ENCODE measurements around the gene ORAI3. TPM values are rescaled to one million over a fixed set of nuclear protein-coding genes. Genes with fewer than 3 reads are reported as not detected.
"Not testable (repeated sequence)": the region's sequence is repeated elsewhere in the genome, so short reads cannot be mapped to it uniquely, and the experiment has no call there.

ORAI3 gene
- polyA plus RNA-seq, 3 donors = 18.0 to 19.6 (median 19.2) TPM

DNA sequence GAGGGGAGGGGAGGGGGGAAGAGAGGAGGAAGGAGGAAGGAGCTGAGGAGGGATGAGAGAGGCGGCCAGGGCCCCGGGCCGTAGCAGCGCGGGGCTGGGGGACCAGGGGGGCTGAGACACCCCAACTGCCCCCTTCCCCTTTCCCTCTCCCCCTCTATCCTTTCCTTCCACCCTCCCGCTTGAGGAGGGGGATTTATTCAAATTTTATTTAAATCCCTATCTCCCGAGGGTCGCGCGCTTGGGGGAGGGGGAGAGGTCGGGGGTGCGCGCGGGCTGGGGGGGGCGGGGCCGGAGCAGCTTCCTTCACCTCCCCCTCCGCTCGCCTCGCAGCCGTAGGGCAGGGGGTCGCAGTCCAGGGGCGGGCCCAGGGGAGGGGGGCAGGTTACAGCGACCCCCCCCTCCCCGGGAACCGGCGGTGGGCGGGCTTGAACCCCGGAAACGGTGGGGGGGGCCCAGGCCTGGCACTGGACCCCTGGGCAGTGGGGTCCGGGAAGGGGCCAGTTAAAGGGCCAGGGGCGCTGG, 25.3 kb upstream of the ORAI3 start, which contains the start of gene FBXL19:
Gene FBXL19 (plus strand): TSS at position 19 of the 522 bp plus-strand sequence. CDS start 2,183 bp downstream, outside the sequence.
- DNase-seq (ENCODE audit: low read depth in 3 of 3, low spot score in 2 of 3) = no peak

DNA sequence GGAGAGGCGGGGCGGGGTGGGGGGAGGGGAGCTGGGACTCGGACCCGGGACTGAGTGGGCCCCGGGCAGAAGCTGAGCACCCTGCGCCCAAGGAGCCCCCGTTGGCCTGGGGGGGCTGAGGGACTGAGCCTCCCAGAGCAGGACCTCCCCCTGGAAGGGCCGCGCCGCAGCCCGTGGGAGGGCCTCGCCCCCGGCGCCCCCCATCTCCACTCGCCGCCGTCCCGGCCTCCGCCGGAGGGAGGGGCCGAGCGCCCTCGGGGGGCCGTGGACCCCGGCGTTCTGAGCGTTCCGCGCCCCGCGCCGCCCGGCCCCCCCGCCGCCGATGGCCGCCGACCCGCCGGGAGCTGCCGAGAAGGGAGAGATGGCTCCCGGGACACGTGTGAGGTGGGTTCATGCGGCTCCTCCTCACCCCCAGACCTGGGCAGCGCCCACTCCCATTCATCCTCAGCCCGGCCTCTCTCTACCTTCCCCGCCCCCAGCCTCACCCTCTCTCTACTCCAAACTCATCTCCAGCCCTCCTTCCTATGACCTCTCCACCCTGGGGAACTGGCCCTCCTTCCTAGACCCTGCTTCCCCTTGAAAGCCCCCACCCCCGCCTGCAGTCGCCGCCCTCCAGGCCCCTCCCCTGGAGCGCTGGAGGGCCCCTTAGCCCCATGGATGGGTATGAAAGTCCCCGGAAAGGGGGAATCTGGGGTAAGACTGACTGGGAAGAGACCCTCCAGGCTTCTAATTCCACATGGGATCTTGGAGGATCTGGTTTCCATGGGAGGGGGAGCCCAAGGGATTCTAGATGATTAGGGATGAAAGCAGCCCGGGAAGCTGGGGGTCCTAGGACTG, 24.6 kb upstream of the ORAI3 start:
- no peak for DNase-seq (ENCODE audit: low read depth in 3 of 3, low spot score in 2 of 3)

DNA sequence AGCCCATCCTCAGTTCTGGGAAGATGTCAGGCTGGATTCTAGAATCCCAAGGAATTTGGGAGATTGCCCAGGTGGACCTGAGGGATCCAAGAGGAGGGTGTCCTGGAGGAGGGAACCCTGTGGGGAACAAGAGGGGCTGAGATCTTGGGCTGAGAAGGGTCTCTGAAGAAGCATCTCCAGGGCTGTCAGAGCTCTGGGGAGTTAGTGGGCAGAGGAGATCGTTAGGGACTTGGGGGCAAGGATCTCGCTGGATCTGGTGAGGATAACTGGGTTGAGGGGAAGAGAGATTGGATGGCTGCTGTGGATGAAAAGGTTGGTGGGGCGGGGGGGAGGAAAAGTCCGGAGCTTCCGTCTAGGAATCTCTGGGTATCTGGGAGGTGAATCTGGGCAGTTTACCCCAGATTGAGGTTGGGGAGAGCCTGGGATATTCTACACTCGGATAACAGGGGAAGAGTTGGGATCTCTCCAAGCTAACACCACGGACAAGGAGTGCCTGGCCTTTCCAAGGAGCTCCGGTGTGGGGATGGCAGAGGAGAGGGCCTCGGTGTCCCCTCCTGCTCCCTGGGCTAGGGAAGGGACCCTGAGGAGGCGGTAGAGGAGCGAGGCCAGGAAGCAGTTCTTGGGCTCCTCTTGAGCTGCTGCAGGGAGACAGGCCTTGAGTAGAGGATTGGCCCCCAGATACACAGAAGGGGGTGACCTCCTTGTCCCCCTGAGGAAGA, 23.8 kb upstream of the ORAI3 start:
- no peak for DNase-seq (ENCODE audit: low read depth in 3 of 3, low spot score in 2 of 3)

DNA sequence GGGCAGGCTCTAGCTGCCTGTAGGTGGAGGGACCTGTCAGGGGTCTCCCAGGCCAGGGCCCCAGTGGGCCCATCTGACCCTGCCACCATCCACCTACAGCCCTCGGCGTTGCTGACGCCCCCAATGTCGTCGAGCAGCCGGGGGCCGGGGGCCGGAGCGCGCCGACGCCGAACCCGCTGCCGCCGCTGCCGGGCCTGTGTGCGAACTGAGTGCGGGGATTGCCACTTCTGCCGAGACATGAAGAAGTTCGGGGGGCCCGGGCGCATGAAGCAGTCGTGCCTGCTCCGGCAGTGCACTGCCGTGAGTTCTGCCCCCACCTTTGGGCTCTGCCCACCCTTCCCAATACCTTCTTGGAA, 23.3 kb upstream of the ORAI3 start:
- DNase-seq (ENCODE audit: low read depth in 3 of 3, low spot score in 2 of 3) = no peak

DNA sequence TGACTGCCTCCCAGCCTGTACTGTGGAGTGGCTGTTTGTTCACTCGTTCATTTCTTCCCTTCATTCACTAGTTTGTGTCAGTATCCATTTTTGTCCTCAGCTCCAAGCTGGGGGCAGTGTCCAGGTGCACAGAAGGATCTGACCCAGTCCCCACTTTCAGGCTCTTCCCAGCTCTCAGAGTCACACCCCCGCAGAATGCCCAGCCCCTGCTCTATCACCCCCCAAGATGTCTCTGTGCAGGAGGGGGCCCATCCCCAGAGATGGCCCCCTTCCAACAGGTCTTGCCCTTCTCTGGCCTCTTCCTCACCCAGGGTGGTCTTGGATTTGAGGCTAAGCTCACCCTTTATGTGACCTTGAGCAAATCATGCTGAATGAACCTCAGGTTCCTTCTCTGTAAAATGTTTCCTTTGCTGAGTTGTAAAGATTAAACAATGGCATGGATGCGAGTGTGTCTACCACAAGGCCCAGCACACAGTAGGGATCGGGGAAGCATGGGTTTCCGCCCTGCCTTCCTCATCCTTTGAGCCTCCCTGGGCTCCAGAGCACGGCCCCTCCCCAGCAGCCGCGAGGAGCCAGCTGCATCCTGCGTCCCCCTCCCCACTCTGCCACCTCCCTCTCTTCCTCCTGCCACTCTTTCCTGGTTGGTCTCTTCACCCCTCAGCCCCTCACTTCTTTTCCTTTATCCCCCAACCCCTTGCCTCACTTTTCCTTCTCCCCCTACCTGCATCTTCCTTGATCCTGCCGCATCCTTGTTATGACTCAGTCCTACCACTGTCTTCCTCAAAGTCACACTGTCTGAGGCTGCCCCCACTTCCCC, 22.7 kb upstream of the ORAI3 start:
- no peak for DNase-seq (ENCODE audit: low read depth in 3 of 3, low spot score in 2 of 3)

DNA sequence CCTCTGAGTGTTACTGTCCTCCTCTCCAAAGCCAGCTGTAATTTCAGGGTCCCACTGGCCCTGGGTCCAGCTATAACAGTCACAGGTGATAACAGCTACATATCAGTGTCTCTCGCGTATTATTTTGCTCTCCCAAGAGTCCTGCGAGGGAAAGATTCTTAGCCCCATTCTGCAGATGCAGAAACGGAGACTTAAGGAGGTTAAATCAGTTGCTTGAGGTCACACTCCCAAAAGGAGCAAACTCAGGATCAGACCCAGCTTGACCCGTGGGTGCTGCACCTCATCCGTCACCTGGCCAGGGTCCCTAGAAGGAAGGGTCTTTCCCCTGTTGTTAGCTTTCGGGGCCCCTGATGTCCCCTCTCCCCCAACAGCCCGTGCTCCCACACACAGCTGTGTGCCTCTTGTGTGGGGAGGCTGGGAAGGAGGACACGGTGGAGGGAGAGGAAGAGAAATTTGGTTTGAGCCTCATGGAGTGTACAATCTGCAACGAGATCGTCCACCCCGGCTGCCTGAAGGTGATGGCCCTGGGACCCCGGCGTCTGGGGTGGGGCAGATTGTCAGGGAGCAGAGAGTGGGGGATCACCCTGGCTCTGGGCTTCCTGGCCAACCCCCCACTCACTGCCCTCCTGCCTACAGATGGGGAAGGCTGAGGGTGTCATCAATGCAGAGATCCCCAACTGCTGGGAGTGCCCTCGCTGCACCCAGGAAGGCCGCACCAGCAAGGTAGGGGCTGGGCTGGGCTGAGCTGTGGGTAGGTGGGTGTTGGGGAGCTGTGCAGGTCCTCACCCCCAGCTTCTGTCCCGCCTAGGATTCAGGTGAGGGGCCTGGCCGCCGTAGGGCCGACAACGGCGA, 21.7 kb upstream of the ORAI3 start:
- DNase-seq (ENCODE audit: low read depth in 3 of 3, low spot score in 2 of 3) = no peak

DNA sequence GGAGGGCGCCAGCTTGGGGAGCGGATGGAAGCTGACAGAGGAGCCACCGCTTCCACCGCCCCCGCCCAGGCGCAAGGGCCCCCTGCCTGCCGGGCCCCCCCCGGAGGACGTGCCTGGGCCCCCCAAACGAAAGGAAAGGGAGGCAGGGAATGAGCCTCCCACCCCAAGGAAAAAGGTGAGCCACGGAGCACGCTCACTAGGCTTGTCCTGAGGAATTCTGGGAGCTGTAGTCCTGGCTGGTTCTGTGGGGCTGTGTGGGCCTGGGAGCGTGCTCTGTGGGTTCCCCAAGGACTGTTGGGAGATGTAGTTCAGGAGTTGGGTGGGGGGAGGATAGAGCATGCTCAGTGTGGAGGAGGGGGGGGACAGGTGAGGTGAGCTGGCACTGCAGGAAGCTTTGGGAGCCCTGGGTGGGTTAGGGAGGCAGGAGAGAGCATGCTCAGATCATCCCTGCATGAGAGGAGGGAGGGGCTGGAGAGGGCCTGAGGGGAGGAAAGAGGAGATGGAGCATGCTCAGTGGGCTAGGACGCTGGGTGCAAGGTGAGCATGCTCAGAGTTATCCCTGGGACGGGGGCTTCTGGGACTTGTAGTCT, 21.0 kb upstream of the ORAI3 start:
- DNase-seq (ENCODE audit: low read depth in 3 of 3, low spot score in 2 of 3) = peak in 2 of 3 donors; percentile 65 to 73

DNA sequence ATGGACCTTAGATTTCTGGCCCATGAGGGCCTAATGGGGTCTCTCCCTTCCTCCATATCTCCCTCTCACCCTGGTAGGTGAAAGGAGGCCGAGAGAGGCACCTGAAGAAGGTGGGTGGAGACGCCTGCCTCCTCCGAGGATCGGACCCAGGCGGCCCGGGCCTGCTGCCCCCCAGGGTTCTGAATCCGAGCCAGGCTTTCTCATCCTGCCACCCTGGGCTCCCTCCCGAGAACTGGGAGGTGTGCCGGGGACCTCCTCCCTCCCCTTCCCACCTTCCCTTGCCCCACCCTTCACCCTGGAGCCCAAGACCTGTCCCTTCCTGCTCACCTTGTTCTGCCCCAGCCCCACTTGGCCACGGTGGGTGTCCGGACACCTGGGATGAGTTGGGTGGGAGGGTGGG, 20.5 kb upstream of the ORAI3 start:
- no peak for DNase-seq (ENCODE audit: low read depth in 3 of 3, low spot score in 2 of 3)

DNA sequence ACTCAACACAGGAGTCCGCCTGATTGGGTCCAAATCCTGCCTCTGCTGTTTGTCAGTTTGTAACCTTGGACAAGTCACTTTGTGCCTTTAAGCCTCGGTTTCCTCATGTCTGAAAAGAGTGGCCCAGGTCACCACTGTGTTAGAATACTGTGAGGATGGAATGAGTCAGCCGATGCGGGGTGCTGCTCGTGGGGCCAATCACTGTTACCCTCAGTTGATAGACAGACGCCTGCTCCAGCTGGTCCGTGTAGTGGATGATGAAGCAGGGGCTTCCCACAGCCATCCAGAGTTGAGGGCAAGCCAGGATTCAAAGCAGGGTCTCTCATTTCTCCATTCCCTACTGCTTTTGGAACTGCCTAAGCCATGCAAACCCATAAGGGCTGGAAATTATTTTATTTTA, 19.7 kb upstream of the ORAI3 start:
- no peak for DNase-seq (ENCODE audit: low read depth in 3 of 3, low spot score in 2 of 3)

DNA sequence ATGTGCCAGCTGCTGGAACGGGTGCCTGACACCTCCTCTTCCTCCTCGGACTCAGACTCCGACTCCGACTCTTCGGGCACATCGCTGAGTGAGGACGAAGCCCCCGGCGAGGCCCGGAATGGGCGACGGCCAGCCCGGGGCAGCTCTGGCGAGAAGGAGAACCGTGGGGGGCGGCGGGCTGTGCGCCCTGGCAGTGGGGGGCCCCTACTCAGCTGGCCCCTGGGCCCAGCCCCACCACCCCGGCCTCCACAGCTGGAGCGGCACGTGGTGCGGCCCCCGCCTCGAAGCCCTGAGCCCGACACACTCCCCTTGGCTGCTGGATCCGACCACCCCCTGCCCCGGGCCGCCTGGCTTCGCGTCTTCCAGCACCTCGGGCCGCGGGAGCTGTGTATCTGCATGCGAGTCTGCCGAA, 18.7 kb upstream of the ORAI3 start:
- DNase-seq (ENCODE audit: low read depth in 3 of 3, low spot score in 2 of 3) = no peak

DNA sequence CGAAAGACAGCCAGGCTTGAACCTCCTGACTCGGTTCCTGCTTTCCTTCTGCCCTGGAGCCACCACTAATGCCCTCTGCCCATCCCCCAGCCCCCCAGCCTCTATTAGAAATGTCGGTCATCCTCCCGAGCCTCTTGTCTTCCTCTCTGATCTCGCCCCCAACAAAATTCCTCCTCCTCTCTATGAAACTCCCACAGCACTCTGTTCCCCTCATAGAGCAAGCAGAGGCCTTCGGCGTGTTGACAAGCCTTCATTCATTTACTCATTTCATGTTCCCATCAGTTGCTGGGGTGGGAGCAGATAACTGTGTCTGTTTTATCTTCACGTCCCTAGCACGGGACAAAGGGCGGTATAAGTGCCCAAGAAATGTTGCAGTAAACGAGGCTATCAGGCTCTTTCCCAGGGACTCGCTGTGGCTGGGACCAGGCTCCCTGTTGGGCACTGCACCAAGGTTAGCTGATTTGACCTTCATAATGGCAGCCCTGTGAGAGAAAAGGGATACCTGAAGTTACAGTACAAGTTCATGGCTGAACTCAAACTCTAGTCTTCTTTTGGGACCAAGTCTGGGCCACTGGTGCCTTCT, 17.7 kb upstream of the ORAI3 start:
- no peak for DNase-seq (ENCODE audit: low read depth in 3 of 3, low spot score in 2 of 3)

DNA sequence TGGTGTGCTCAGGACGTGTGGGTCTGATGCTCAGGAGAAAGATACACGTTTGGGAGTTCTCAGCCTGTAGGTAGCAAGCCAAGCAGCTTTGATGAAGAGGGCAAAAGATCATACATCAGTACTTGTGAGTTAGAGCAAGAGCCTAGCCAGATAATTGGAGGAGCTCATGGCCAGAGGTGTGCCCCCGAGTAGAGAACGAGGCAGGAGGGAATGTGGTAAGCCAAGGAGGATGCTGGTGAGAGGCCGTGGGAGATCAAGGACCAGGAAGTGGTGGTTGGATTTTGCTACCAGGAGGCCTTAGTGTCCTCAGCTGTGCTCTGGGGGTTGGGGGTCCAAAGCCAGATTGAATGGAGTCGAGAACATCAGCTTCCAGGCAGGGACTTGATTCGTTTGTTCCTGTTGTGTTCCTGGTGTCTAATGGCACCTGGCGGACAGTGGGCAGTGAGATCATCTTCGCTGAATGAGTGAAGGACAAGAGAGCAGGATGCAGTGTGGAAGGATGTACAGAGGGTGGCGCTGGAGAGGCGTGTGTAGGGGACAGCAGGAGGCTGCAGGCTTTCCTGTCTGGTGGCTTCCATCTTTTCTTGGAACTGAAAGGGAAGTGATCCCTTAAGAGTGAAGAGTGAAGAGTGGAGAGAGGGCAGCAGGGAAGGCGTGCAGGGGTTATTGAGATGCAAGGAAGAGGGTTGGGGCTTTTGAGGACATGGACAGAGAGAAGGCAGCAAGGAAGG, 13.9 kb upstream of the ORAI3 start:
- DNase-seq (ENCODE audit: low read depth in 3 of 3, low spot score in 2 of 3) = no peak

DNA sequence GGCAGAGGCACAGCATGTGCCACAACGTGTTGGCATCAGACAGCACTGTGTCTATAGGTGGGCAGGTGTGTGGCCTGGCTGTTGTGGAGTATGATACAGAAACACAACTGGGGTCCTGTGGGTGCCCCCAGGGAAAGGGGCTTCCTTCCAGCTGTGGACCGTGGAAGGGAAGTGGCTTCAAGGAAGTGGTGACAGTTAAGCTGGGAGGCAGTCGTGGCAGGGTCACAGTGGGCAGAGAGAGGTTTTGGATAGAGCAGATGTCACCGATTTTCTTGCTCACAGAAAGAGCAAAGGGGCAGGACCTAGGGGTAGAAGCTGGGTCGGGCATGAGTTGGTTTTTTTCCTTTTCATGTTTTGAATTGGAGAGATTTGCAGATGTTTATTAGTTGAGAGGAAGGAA, 11.2 kb upstream of the ORAI3 start:
- DNase-seq (ENCODE audit: low read depth in 3 of 3, low spot score in 2 of 3) = no peak

DNA sequence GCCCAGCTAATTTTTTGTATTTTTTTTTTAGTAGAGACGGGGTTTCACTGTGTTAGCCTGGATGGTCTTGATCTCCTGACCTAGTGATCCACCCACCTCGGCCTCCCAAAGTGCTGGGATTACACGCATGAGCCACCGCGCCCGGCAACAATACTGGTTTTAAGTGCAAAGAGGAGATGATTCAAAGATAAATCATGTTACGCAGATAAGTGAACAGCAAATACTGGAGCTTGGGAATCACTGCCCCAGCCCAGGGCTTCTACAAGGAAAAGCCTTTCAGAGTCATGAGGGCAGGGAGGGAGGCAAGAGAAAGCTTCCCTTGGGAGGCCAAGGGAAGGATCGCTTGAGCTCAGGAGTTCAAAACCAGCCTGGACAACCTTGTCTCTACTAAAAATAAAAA, 9.3 kb upstream of the ORAI3 start:
- DNase-seq (ENCODE audit: low read depth in 3 of 3, low spot score in 2 of 3) = not testable (repeated sequence)

DNA sequence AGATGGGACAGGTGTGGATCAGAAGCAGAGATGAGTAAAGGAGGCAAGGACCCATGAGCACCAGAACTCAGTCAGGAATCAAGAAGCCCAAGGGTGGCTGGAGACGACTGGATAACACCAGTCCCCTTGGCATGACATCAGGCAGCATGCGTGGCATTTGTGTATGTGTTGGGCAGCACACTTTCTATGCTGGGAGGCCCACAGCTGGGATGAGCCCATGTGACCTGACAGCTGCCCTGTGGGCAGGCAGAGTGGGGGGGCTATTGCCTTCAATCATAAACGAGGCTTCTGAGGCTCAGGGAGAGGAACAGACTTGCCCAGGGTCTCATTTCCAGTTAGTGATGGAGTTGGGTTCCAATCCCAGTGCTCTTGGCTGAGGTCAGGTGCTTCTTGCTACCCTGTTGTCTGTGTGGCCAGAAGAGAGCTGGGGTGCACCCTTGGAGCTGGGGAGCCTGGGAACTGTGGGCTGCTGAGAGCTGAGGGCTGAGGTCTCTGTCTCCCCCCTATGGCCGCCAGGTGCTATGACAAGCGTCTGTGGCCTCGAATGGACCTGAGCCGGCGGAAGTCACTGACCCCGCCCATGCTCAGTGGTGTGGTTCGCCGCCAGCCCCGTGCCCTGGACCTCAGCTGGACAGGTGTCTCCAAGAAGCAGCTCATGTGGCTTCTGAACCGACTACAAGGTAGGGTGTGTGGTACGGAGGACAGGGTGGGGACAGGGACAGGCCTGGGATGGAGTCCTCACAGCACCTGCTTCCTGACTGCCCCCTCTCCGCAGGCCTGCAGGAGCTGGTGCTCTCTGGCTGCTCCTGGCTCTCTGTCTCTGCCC, 7.1 kb upstream of the ORAI3 start:
- no peak for DNase-seq (ENCODE audit: low read depth in 3 of 3, low spot score in 2 of 3)

DNA sequence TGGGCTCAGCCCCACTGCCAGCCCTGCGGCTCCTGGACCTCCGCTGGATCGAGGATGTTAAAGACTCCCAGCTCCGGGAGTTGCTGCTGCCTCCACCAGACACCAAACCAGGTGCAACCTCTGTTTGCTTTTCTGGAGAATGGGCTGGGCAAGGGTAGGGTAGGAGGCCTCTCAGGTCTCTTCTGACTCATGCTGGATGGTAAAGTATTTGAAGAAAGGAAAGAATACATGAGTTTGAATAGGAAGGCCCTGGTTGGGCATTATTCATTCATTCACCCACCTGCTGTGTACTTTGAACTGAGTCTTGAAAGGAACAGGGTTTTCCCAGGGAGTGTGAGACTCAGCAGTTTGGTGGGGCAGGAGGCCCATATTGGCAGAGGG, 6.5 kb upstream of the ORAI3 start:
- DNase-seq (ENCODE audit: low read depth in 3 of 3, low spot score in 2 of 3) = no peak

DNA sequence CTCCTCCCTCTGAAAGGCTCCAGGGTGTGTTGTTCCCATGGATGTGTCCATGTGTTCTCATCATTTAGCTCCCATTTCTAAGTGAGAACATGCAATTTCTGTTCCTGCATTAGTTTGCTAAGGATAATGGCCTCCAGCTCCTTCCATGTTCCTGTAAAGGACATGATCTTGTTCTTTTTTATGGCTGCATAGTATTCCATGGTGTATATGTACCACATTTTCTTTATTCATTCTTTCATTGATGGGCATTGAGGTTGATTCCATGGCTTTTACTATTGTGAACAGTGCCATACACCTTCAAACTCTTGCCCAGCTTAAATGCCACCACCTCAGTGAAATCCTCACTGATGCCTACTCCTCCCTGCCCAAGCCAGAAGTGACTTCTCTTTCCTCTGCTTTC, 4.5 kb upstream of the ORAI3 start:
- DNase-seq (ENCODE audit: low read depth in 3 of 3, low spot score in 2 of 3) = no peak
